Myocyte (in vitro differentiated cells): Measurements from ENCODE around the gene PDZD2. TPM values are rescaled to one million over a fixed set of nuclear protein-coding genes. Genes with fewer than 3 reads are reported as not detected.

Source experiments
- DNase-seq: peaks from one replicate; pipeline ENCODE4 v3.0.0-alpha.2; 2012; ENCODE audit warnings: low read depth
- total RNA-seq: library from RNA; depleted of rRNA; stranded (reverse); fragments of >200 nt; gene quantifications from 2 replicates; pipeline ENCODE4 v1.2.3, GENCODE V29; 2014

The PDZD2 gene
- total RNA-seq, 1 donor from 2014 or later = not detected

DNA sequence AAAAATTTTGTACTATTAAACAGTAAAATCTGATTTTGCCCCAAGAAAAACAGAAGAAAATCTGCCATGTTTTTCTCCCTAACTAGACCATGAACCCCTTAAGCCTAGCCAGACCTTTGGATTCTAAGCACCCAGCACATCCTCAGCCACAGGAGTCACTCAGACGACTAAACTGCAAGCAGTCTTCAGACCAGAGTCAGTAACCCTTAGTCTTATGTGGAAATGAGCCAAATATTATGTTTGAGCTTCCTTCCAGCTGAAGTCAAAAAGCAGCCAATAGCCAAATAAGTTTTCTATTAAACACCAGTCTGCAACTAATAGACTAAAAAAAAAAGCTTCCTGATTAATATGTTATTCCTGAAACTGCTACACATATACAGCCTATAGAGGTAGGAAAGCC lies 487.8 kb downstream of the PDZD2 start:
- no peak for DNase-seq

- no peak for DNase-seq
Observed at GRCh38 chr5:32127711-32128110, 488.8 kb downstream of the PDZD2 start.

DNA sequence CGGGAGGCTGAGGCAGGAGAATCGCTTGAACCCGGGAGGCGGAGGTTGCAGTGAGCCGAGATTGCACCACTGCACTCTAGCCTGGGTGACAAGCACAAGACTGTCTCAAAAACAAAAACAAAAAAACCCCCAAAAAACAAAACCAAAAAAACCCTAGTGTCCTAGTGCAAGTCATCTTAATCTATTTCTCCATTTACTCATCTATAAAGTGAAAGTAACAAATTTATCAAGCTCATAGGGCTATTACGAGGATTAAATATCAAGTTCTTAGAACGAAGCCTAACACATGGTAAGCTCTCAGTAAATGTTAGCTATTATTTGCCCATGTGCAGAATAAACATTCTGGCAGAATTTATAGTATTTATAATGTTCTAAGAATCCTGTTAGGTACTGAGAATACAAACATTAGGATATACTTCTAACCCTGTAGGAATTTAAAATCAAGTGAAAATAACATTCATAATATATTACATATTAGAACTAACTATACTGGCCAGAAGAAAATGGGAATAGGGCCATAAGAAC lies 490.2 kb downstream of the PDZD2 start:
- no peak for DNase-seq

DNA sequence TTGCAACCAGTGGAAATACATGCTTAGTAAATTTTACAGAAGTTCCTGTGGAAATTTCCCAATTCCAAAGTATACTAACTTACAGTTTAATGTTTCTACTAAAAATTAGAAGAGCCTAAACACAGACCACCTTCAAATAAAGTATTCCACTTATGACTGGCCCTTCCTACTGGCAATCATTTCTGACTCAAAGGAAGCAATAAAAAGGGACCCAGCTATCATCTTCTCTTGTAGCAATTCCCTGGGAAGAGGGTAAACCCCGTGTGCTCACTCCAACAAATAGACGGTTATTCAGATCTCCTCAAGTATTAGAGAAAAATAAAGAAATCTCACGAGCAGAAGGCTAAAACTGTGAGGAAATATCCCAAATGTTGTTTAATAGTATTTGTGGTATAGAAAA lies 491.9 kb downstream of the PDZD2 start:
- DNase-seq = no peak

DNA sequence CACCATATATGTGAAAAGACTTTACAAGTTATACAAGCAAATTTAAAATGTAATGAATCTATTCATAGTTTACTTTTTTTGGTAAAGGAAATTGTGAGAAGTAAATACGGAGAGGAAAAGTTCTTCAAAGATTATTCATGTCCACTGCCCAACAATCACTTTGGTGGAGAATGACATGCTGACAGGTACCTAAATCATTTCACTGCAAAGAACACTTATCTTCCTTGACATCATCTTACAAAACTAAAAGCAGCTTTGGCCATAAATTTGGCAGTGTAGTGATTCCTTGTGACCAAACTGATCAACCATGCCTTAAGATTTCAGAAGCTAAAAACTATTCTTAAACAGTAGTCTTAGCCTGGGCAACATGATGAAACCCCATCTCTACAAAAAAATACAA lies 492.7 kb downstream of the PDZD2 start:
- DNase-seq = no peak

DNA sequence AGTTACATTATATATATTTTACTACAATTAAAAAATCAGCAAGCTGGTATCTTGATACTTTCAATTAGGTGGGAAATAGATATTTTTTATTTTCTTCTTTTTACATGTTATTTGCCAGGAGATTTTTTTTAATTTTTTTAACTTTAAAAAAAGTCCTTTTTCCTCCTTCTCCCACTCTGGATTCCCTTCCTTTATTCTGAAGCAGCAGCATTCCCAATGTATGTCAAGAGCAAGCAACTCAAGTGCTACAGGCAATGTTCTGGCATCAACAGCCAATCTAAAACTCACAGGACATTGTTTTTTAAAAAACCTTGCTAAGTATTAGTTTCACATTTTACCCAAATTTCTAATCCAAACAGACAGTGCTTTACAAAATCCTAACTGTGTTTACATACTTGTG lies 493.8 kb downstream of the PDZD2 start:
- DNase-seq = no peak

DNA sequence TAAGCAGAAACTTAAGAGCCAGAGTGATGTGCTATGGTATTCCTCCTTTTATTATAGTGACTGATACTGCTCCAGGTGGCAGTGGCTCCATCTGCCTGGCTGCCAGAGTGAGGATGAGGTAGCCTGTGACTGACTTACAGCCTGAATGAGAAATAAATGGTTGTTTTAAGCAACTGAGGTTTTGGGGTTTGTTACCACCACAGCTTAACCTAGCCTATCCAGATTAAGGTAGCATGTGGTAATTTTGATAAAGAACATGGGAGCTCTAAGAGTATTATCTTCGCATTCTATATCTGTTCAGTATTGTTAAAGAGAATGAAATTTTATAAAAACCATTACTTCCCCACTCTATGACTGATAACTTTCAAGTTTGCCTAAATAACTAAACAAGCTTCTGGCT lies 496.2 kb downstream of the PDZD2 start:
- DNase-seq = no peak

DNA sequence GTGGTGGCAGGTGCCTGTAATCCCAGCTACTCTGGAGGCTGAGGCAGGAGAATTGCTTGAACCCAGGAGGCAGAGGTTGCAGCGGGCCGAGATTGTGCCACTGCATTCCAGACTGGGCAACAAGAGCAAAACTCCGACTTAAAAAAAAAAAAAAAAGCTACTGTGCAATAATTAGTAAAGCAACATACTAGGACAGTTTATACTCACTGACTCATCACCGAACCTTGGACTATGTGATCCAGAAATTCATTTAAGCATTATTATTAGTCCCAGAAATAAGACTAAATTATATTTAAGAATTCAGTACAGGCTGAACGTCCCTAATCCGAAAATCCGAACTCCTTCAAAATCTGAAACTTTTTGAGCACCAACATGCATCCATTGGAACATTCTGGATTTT lies 497.4 kb downstream of the PDZD2 start:
- no peak for DNase-seq

DNA sequence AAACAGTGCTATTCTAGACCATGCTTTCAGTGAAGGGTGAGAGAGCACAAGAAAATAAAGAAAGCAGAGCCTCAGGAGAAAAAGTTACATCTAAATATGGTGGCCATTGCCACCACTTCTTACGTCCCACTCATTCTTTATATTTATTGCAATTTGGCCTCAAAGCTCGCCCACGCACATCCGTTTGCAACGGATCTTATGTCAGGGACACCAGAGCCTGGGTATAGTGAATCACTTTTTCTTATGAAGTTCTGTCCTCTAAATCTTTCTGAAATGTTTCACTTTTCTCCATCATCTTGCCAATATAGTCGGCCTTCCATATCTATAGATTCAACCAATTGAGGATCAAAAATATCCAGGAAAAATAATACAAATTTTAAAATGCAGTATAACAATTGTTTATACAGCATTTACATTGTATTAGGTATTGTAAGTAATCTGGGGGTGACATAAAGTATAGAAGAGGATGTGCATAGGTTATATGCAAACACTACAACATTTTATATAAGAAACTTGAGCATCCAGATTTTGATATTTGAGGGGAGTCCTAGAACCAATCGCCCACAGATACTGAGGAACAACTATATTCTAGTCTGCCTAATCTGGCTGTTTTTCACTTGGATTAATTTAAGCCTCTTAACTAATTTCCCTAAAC lies 500.0 kb downstream of the PDZD2 start:
- DNase-seq = no peak

GRCh38 chr5:32143617-32144377 lies 504.9 kb downstream of the PDZD2 start:
- no peak for DNase-seq

GRCh38 chr5:32144378-32145207 lies 505.7 kb downstream of the PDZD2 start:
- peak; percentile 65 for DNase-seq

DNA sequence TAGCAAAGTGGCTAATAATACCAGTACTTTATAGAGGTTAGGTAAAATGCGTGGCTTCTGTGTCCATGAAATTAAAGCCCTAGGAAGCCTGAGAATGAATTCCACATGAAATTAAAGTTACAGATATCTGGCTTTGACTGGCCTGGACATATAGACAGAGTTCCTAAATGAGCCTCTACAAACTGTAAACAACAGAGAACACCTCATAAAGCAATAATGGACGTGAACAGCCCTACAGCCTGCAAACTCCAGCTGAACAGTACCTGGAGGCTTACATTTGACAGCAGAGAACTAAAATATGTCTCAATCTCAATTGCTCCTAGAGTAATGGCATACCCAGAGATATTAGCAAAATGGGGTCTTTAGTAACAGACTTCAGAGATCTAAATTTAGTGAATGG lies 506.4 kb downstream of the PDZD2 start:
- DNase-seq = no peak

DNA sequence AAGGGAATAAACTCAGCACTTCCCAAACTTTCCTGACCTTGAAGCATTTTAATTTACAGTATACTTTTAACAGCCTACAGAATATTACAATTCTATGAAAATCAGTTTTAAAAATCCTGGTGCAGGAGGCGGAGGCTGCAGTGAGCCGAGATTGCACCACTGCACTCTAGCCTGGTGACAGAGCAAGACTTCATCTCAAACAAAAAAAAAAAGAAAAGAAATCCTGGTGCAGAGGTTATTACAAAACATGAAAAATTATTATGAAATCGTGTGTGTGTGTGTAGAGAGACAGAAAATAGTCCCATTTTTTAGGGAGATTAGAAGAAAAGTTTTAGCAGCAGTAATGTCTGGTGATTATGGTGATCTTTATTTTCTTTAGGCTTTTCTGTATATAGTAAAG lies 508.3 kb downstream of the PDZD2 start:
- no peak for DNase-seq

DNA sequence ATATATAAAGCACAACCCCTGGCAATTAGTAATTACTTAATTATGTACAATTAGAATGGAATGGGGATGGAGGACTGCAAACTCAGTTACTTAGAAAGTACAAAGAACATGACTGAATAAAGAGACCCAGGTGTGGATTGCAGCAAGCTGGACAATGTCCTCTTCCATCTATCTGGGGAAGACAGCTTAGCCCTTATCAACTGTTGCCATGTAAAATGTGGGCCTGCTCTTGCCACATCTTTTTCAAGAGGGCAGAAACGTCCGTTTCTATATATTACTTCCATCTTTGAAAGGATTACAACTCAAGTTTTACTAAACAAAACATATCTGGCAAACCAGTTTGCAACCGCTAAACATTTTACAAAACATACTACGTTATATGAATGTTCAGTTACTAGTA lies 509.0 kb downstream of the PDZD2 start:
- DNase-seq = no peak

- DNase-seq = no peak
Observed at GRCh38 chr5:32150366-32150765, 511.4 kb downstream of the PDZD2 start.

GRCh38 chr5:32151198-32151597 lies 512.3 kb downstream of the PDZD2 start:
- no peak for DNase-seq

- DNase-seq = no peak
Observed at GRCh38 chr5:32153723-32154122, 514.8 kb downstream of the PDZD2 start.

DNA sequence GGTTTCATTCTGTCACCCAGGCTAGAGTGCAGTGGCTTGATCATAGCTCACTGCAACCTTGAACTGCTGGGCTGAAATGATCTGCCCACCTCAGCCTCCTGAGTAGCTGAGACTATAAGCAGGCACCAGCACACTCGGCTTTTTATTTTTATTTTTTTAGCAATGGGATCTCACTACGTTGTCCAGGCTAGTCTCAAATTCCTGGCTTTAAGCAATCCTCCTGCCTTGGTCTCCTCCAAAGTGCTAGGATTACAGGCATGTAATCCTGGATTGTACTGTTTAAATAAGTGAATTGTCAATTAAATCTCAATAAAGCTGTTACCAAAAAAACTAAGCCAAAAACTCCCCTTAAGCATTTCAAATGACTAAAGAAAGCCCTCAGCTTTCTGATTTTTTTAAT lies 516.3 kb downstream of the PDZD2 start:
- no peak for DNase-seq

GRCh38 chr5:32156635-32157034 lies 517.7 kb downstream of the PDZD2 start:
- no peak for DNase-seq

DNA sequence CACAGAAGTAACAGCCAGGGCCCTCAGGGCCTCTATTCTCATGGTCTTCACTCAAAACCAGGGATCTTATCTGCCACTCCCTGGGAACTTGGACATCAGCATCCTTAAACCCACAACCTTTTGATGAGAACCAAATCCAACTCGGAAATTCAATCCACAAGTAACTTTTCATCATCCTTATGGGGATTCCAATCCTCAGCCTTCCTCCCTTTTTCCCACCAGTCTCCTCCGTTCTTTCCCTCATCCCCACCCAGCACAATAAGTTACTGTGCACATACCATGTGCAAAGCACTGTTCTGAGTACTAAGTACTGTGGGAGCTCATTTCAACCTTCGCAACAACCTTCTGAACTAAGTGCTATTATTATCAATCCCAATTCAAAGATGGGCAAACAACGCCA lies 518.1 kb downstream of the PDZD2 start:
- no peak for DNase-seq

GRCh38 chr5:32158679-32158975 lies 519.7 kb downstream of the PDZD2 start:
- DNase-seq = no peak
